Caco-2 (cell line): ENCODE measurements around the gene APOD. TPM values are rescaled to one million over a fixed set of nuclear protein-coding genes. Genes with fewer than 3 reads are reported as not detected.
A peak's percentile ranks its signal among the peaks of the same experiment; 100 is the strongest.

Source experiments
- BruUV-seq: library from RNA; stranded (reverse); fragments of 400-500 nt; replicated peaks from 2 replicates; lab custom pipeline; 2021; lab: Mats Ljungman, UMichigan
- CTCF ChIA-PET: fragments of 300-600 bp; sonication (Branson Sonifier 250); formaldehyde crosslinking; loops from one replicate; lab custom pipeline; 2022; ENCODE audit warnings: antibody characterized with exemption; lab: Charles Lee
- POLR2A ChIA-PET: fragments of 300-600 bp; sonication (Branson Sonifier 250); formaldehyde crosslinking; loops from one replicate; lab custom pipeline; 2022; ENCODE audit warnings: antibody characterized with exemption; lab: Charles Lee
- DNase-seq, 2 experiments: peaks; one replicate each; pipeline versions ENCODE4 v3.0.0 to v3.0.0-alpha.2; 2020 to 2022
- H3K27me3 ChIP-seq: replicated peaks from 2 replicates; pipeline ENCODE4 v1.6.0; 2011; ENCODE audit warnings: low read length; ENCODE audit not compliant: control insufficient read depth, insufficient read depth
- H3K36me3 ChIP-seq: 2 replicates; pipeline ENCODE4 v1.5.1; 2011; ENCODE audit warnings: low read length; ENCODE audit not compliant: control insufficient read depth, insufficient read depth
- H3K4me1 ChIP-seq: fragments of 250-450 bp; sonication (Bioruptor Pico); 2 replicates; pipeline ENCODE4 v1.5.1; 2020; ENCODE audit warnings: mild to moderate bottlenecking
- H3K4me3 ChIP-seq: 2 replicates; pipeline ENCODE4 v1.5.1; 2011; ENCODE audit warnings: low read depth, mild to moderate bottlenecking, control low read depth, low read length
- H3K9me3 ChIP-seq: fragments of 250-450 bp; sonication (Bioruptor Pico); 2 replicates; pipeline ENCODE4 v1.5.1; 2020; ENCODE audit warnings: mild to moderate bottlenecking, moderate library complexity
- H3K27ac Mint-ChIP-seq: one replicate; pipeline ENCODE4 v1.8.0; 2022; ENCODE audit warnings: mixed read lengths; ENCODE audit not compliant: unreplicated experiment
- H3K27me3 Mint-ChIP-seq: one replicate; pipeline ENCODE4 v1.8.0; 2022; ENCODE audit warnings: mixed read lengths; ENCODE audit not compliant: insufficient read depth, unreplicated experiment
- H3K36me3 Mint-ChIP-seq: one replicate; pipeline ENCODE4 v1.8.0; 2022; ENCODE audit warnings: mild to moderate bottlenecking, mixed read lengths; ENCODE audit not compliant: insufficient read depth, unreplicated experiment
- H3K4me1 Mint-ChIP-seq: one replicate; pipeline ENCODE4 v1.8.0; 2022; ENCODE audit warnings: low read depth, mixed read lengths; ENCODE audit not compliant: unreplicated experiment
- H3K4me3 Mint-ChIP-seq: one replicate; pipeline ENCODE4 v1.8.0; 2022; ENCODE audit warnings: mild to moderate bottlenecking, moderate library complexity, mixed read lengths; ENCODE audit not compliant: unreplicated experiment
- H3K9me3 Mint-ChIP-seq: one replicate; pipeline ENCODE4 v1.8.0; 2022; ENCODE audit warnings: mixed read lengths; ENCODE audit not compliant: unreplicated experiment
- intact Hi-C: fragments of 100-400 bp; cut with micrococcal nuclease; formaldehyde crosslinking; loops from one replicate; pipeline ENCODE4 v1.10.0; 2022; ENCODE audit not compliant: unreplicated experiment
- total RNA-seq: library from RNA; stranded (reverse); gene quantifications from 2 replicates; pipeline ENCODE4 v1.2.3, GENCODE V29; 2022
- TF ChIP-seq, protein P1 (sequence below), 2 experiments: fragments of 200-600 bp in 1 of 2; IDR thresholded peaks; 1 replicate in 1 of 2; 2 replicates in 1 of 2; pipeline versions ENCODE4 v1.5.1 to v1.8.0; 2011 to 2022; ENCODE audit warnings: antibody characterized with exemption in 1 of 2, control low read depth in 1 of 2, inconsistent platforms in 1 of 2, low read depth in 1 of 2, low read length in 1 of 2, mild to moderate bottlenecking in 1 of 2, moderate library complexity in 1 of 2; ENCODE audit not compliant: insufficient read depth in 1 of 2, severe bottlenecking in 1 of 2, unreplicated experiment in 1 of 2

Gene APOD
- total RNA-seq, 1 experiment from 2014 or later, result 101 TPM

DNA sequence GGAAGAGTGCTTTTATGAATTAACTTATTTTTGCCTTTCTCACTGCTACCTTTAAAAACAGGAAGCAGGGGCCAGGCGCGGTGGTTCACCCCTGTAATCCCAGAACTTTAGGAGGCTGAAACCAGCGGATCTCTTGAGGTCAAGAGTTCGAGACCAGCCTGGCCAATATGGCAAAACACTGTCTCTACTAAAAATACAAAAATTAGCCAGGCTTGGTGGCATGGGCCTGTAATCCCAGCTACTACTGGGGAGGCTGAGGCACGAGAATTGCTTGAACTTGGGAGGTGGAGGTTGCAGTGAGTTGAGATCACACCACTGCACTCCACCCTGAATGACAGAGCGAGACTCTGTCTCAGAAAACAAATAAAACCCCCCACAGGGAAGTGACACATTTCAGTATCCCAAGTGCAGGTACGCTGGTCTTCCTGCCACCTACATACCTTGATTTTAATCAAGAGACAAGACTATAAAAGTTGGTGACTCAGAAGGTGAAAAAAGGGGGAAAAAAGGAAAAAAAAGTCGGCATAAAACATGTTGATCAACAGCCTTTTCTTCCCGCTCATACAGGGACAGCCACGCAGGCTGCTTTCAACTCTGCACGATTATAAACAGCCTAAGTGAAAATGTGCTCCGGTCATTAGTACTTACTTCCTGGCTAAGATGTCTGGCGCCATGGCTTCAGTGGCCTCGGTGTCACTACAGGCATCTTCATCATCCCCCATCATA, 59.4 kb downstream of the APOD start:
- Mint-ChIP-seq H3K9me3 (no peaks in the 10 kb centered on the region), H3K36me3 (peaks cover 82% of the 10 kb centered on the region), H3K4me1 (no peaks in the 10 kb centered on the region), H3K27me3 (no peaks in the 10 kb centered on the region), H3K27ac (peak overlapping the region; percentile 54), H3K4me3 (no peak overlapping the region)
- no peak for DNase-seq
- intact Hi-C loops, result no loop called here
- Histone ChIP-seq H3K36me3 (no peaks in the 10 kb centered on the region), H3K4me3 (no peak overlapping the region), H3K27me3 (no peaks in the 10 kb centered on the region), H3K4me1 (no peaks in the 10 kb centered on the region), H3K9me3 (no peaks in the 10 kb centered on the region)
- CTCF ChIA-PET, result interaction anchor here (1.7 kb wide), 1 partner anchor 253 kb away, joined by 6 read pairs; the partner anchor contains the start of gene XXYLT1
- TF ChIP-seq, protein P1, sequence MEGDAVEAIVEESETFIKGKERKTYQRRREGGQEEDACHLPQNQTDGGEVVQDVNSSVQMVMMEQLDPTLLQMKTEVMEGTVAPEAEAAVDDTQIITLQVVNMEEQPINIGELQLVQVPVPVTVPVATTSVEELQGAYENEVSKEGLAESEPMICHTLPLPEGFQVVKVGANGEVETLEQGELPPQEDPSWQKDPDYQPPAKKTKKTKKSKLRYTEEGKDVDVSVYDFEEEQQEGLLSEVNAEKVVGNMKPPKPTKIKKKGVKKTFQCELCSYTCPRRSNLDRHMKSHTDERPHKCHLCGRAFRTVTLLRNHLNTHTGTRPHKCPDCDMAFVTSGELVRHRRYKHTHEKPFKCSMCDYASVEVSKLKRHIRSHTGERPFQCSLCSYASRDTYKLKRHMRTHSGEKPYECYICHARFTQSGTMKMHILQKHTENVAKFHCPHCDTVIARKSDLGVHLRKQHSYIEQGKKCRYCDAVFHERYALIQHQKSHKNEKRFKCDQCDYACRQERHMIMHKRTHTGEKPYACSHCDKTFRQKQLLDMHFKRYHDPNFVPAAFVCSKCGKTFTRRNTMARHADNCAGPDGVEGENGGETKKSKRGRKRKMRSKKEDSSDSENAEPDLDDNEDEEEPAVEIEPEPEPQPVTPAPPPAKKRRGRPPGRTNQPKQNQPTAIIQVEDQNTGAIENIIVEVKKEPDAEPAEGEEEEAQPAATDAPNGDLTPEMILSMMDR (IDR thresholded peaks at IDR 0.05; ENCODE audit: insufficient read depth in 1 of 2, low read depth in 1 of 2, low read length in 1 of 2, severe bottlenecking in 1 of 2, unreplicated experiment in 1 of 2), result no peak
- no TSS peak for BruUV-seq
- POLR2A ChIA-PET, result no interaction called here

DNA sequence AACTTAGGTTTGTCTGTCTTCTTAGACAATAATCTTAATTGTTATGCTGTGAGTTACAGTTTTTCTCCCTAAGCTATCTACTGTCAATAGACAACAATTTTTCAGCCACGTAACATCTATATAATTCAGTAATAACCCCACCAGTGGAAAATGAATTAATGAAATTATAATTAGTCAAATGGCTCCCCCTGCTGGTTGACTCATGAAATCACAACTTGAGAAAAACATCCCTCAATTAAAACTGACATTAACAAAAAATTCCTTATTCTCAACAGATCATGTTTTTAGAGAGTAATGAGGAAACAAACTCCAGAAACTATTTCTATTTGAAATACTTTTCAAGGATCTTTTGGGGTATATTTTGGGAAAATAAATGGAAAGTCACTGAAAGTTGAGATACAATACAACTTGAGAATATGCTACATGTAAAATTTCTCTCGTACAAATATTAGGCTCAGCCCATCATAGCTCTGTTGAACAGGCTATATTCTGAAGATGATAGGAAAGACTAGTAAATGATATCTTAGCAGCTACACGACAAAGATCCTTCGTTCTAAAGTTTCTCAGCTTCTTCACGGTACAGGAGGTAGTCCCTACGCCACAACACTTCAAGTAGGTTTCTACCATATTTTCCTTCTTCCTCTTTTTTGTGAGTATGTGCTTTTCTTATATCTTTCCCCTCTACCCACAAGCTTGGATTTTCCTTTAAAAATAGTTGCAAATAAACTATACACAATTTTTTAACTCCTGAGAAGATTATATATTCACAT, 61.3 kb downstream of the APOD start:
- H3K27me3 Mint-ChIP-seq, result no peaks in the 10 kb centered on the region
- no peak overlapping the region for H3K4me3 Mint-ChIP-seq
- intact Hi-C loops, result loop anchor here (1.0 kb wide), 1 partner anchor 251 kb away; the partner anchor contains the start of gene XXYLT1
- no peaks in the 10 kb centered on the region for H3K27me3 ChIP-seq
- TSS peak; percentile 7 for BruUV-seq
- H3K4me3 ChIP-seq, result no peak overlapping the region
- ChIA-PET CTCF (interaction anchor here (0.8 to 1.3 kb wide), 2 partner anchors 20 to 251 kb away, joined by 3 to 6 read pairs; partner anchors contain the start of genes PPP1R2 and XXYLT1), POLR2A (no interaction called here)
- H3K9me3 ChIP-seq, result no peaks in the 10 kb centered on the region
- no peaks in the 10 kb centered on the region for H3K9me3 Mint-ChIP-seq
- no peaks in the 10 kb centered on the region for H3K4me1 Mint-ChIP-seq
- TF ChIP-seq, protein P1 (IDR thresholded peaks at IDR 0.05; ENCODE audit: insufficient read depth in 1 of 2, low read depth in 1 of 2, low read length in 1 of 2, severe bottlenecking in 1 of 2, unreplicated experiment in 1 of 2), result peak; percentile 47 to 71
- H3K4me1 ChIP-seq, result no peaks in the 10 kb centered on the region
- H3K27ac Mint-ChIP-seq, result no peak overlapping the region
- H3K36me3 Mint-ChIP-seq, result peaks cover 76% of the 10 kb centered on the region
- H3K36me3 ChIP-seq, result no peaks in the 10 kb centered on the region
- peak in 1 of 2 experiments; percentile 27 for DNase-seq

Other genes with a start within 250 kb of the APOD start
- 39.9 and 42.9 TPM in 2 replicates for gene ACAP2, start 140.9 kb downstream of the APOD start, total RNA-seq
- 135 and 150 TPM in 2 replicates for gene PPP1R2, start 40.6 kb downstream of the APOD start, total RNA-seq
- 0.88 and 1.9 TPM in 2 replicates for gene MUC20, start 137.0 kb upstream of the APOD start, total RNA-seq
- gene MUC4, start 228.0 kb upstream of the APOD start, total RNA-seq, result 0.21 and 0.36 TPM in 2 replicates